Activated CD8-positive, alpha-beta memory T cell treated with anti-CD3 and anti-CD28 coated beads for 24 hours (primary cell): ENCODE data around the gene CHMP5.
"Not testable (repeated sequence)": the region's sequence is repeated elsewhere in the genome, so short reads cannot be mapped to it uniquely, and the experiment has no call there.

Experiments used
- DNase-seq: peaks from one replicate; pipeline ENCODE4 v3.0.0-alpha.2; 2020

The CHMP5 gene

GRCh38 chr9:33285502-33285901 is 20.7 kb downstream of the CHMP5 start:
- DNase-seq = no peak

- DNase-seq = peak; percentile 63
These were observed 22.2 kb downstream of the CHMP5 start for GRCh38 chr9:33287087-33287490.

GRCh38 chr9:33288235-33288634 is 23.4 kb downstream of the CHMP5 start:
- no peak for DNase-seq

GRCh38 chr9:33288828-33289483 is 24.1 kb downstream of the CHMP5 start:
- peak; percentile 62 for DNase-seq

- DNase-seq = peak; percentile 78
These were observed 24.6 kb downstream of the CHMP5 start for GRCh38 chr9:33289496-33289895.

GRCh38 chr9:33289936-33290246 is 25.0 kb downstream of the CHMP5 start:
- no peak for DNase-seq

GRCh38 chr9:33290247-33291030 is 25.6 kb downstream of the CHMP5 start, which contains the start of gene NFX1:
Gene NFX1 (plus strand): TSS chr9:33290516. CDS start chr9:33290573, 57 bp downstream.
- peak; percentile 98 for DNase-seq

- no peak for DNase-seq
These were observed 26.2 kb downstream of the CHMP5 start for GRCh38 chr9:33291031-33291397.

- no peak for DNase-seq
These were observed 27.1 kb downstream of the CHMP5 start for GRCh38 chr9:33291901-33292300.

GRCh38 chr9:33293782-33294181 is 28.9 kb downstream of the CHMP5 start:
- DNase-seq = no peak

GRCh38 chr9:33294670-33295432 is 30.0 kb downstream of the CHMP5 start:
- no peak for DNase-seq

- no peak for DNase-seq
These were observed 30.7 kb downstream of the CHMP5 start for GRCh38 chr9:33295571-33295970.

- no peak for DNase-seq
These were observed 32.6 kb downstream of the CHMP5 start for GRCh38 chr9:33297432-33297831.

GRCh38 chr9:33300546-33300945 is 35.7 kb downstream of the CHMP5 start:
- no peak for DNase-seq

- DNase-seq = no peak
These were observed 39.5 kb downstream of the CHMP5 start for GRCh38 chr9:33304362-33304761.

GRCh38 chr9:33306037-33306436 is 41.2 kb downstream of the CHMP5 start:
- DNase-seq = no peak

- no peak for DNase-seq
These were observed 42.2 kb downstream of the CHMP5 start for GRCh38 chr9:33307067-33307466.

- no peak for DNase-seq
These were observed 45.1 kb downstream of the CHMP5 start for GRCh38 chr9:33309903-33310302.

- no peak for DNase-seq
These were observed 45.9 kb downstream of the CHMP5 start for GRCh38 chr9:33310748-33311147.

GRCh38 chr9:33311953-33312352 is 47.1 kb downstream of the CHMP5 start:
- no peak for DNase-seq

GRCh38 chr9:33315371-33315770 is 50.5 kb downstream of the CHMP5 start:
- DNase-seq = peak; percentile 5

- DNase-seq = not testable (repeated sequence)
These were observed 52.3 kb downstream of the CHMP5 start for GRCh38 chr9:33317136-33317535.

GRCh38 chr9:33318225-33318624 is 53.4 kb downstream of the CHMP5 start:
- DNase-seq = no peak

- DNase-seq = no peak
These were observed 53.9 kb downstream of the CHMP5 start for GRCh38 chr9:33318781-33319180.
